NK-92 (cell line): Measurements from ENCODE around the gene PAPPA2.
"Not testable (repeated sequence)": the region's sequence is repeated elsewhere in the genome, so short reads cannot be mapped to it uniquely, and the experiment has no call there.

Source experiments
- DNase-seq: peaks from one replicate; lab custom pipeline; 2025; ENCODE audit not compliant: unreplicated experiment; lab: John Stamatoyannopoulos, UW

PAPPA2 gene, protein sequence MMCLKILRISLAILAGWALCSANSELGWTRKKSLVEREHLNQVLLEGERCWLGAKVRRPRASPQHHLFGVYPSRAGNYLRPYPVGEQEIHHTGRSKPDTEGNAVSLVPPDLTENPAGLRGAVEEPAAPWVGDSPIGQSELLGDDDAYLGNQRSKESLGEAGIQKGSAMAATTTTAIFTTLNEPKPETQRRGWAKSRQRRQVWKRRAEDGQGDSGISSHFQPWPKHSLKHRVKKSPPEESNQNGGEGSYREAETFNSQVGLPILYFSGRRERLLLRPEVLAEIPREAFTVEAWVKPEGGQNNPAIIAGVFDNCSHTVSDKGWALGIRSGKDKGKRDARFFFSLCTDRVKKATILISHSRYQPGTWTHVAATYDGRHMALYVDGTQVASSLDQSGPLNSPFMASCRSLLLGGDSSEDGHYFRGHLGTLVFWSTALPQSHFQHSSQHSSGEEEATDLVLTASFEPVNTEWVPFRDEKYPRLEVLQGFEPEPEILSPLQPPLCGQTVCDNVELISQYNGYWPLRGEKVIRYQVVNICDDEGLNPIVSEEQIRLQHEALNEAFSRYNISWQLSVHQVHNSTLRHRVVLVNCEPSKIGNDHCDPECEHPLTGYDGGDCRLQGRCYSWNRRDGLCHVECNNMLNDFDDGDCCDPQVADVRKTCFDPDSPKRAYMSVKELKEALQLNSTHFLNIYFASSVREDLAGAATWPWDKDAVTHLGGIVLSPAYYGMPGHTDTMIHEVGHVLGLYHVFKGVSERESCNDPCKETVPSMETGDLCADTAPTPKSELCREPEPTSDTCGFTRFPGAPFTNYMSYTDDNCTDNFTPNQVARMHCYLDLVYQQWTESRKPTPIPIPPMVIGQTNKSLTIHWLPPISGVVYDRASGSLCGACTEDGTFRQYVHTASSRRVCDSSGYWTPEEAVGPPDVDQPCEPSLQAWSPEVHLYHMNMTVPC (N-terminal part only)

DNA sequence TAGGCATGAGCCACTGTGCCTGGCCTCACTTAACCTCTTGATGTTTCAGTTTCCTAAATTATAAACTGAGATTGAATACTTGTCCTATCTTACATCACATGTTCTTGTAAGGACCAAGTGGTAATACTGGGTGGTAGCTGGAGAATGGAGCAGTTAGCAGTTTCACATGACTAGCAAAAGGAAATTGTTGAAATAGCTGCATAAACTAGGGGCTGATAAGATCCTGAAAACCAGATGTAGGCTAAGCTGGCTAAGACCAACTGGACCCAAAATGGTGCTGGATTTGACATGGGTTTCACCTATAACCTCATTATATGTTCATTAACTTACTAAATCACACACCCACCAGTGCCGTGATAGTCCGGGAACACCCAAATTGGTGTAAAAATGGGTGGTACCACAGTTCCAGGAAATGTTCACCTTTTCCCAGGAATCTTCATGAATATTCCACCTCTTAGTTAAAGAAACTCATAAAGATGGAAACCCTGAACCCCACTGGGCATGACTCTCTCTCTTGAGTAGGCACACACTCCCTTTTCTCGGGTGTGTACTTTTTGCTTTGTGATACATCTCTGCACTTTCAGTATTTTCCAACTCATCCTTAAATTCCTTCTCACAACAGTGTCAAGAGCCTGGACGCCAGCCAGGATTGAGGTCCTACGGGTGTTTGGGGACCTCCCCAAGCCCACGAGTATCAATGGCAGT lies at the start of gene PAPPA2:
TSS of gene PAPPA2 (plus strand) at position 502 of the 705 bp plus-strand sequence. CDS start 93,148 bp downstream, outside the sequence.
- DNase-seq, result no peak

DNA sequence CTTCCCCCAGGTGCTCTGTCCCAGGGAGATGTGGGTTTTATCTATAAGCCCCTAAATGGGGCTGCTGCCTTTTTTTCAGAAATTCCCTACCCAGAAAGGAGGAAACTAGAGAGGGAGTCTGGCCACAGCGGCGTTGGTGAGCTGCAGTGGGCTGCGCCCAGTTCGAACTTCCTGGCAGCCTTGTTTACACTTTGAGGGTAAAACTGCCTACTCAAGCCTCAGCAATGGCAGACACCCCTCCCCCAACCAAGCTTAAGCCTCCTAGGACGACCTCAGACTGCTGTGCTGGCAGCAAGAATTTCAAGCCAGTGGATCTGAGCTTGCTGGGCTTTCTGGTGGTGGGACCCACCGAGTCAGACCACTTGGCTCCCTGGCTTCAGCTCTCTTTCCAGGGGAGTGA lies 46.2 kb upstream of the PAPPA2 start:
- no peak for DNase-seq

DNA sequence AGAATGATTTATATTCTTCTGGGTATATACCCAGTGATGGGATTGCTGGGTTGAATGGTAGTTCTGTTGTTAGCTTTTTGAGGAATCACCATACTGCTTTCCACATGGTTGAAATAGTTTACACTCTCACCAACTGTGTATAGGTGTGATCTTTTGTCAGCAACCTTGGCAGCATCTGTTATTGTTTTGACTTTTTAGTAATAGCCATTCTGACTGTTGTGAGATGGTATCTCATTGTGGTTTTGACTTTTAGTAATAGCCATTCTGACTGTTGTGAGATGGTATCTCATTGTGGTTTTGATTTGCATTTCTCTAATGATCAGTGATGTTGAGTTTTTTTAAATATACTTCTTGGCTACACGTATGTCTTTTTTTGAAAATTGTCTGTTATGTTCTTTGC lies 43.4 kb upstream of the PAPPA2 start:
- DNase-seq, result not testable (repeated sequence)

DNA sequence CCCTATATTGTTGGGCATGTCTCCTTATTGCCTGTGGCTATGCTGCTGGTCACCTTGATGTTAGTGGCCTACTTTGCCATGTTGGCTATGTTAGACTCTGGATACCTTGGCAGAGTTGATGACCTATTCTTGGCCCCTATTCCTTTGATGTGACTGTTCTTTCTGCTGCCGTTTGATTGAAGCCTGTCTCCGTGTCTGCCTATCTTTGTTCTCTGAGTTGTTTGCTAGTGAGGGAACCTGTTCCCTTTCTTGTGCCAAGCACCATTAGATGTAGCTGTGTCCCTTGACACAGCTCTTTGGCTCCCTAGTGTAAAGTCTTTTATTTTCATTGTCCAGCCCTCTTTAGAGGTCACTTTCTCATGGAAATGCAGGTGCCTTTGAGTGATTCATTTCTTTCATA lies 28.7 kb upstream of the PAPPA2 start:
- no peak for DNase-seq

DNA sequence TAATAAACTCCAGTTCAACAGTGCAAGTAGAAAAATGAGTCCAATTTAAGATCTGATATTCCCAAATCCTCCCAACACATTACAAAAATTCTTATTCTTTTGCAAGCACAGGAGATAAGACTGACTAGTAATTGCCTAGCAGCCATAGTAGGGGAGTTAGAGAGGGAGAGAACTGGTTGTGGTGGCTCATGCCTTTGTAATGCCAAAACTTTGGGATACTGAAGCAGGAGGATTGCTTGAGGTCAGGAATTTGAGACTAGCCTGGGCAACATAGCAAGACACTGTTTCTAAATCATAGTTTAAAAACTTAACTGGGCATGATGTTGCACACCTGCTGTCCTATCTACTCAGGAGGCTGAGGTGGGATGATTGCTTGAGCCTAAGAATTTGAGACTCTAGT lies 26.7 kb upstream of the PAPPA2 start:
- no peak for DNase-seq

DNA sequence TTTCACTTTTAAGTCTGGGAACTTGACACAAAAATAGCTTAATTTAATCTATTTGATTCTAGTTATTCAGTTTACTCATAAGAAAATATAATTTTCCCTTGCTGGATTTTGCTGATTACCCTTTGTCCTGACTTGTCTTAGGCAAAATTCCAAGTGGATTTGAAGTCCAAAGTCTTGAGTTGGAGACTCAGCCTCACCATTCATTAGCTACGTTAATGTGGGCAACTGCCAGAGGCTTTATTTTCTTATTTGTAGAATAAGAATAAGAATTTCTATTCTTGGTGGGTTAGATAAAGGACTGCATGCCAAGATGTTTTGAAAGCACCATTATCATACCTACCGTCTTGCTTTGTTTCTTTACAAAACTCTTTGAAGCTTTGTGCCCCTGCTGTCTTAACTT lies 22.8 kb upstream of the PAPPA2 start:
- no peak for DNase-seq

DNA sequence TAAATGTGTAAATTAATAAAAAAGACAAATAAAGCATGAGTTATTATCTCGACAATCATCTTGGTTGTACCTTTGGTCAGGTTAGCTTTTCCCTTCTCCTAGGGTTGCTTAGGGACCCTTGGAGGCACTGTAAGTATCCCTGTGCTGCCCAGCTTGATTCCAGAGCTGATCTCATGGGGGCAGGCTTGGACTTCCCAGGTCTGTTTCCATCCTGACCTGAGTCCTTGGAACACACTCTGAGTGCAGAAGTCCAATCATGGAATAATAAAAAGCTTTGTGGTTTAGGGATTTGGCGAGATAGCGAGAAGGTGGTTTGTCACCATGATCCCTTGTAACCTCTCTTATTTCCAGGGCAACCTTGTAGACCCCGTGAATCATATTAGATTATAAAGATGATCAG lies 18.7 kb upstream of the PAPPA2 start:
- no peak for DNase-seq

DNA sequence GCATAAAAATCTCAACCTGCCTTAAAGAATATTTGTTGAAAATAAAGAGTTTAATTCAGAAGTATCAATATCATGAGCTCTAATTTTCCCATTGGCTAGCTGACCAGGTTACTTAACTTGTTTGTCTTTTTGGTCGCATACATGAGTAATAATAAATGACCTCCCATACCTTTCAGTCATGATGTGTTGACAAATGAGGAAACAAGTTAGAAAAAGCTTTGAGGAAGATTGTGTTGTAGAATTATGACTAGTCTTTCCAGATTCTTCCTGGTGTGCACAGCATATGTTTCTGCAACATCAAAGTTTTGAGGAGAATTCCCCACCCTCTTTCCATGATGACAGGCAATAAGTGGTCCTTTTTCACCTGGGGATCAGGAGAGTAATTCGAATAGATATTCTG lies 17.6 kb upstream of the PAPPA2 start:
- DNase-seq, result no peak

DNA sequence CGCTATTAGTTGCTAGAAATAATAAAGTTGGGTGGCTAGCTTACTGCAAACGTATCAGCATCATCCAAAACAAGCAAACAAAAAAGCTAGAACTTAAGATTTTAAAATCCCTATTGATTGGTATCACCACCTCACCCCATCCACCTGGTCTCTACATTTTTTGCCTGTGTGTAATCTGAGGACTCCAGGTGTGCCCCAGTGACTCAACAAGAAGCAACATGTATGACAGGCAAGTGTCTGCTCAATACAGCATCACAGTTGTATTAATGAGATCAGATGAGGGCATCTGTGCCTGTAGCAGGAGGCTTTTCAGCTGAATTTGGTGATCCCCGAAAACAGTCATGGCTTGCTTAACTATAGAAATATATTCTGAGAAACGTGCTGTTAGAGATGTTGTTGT lies 14.6 kb upstream of the PAPPA2 start:
- DNase-seq, result no peak

DNA sequence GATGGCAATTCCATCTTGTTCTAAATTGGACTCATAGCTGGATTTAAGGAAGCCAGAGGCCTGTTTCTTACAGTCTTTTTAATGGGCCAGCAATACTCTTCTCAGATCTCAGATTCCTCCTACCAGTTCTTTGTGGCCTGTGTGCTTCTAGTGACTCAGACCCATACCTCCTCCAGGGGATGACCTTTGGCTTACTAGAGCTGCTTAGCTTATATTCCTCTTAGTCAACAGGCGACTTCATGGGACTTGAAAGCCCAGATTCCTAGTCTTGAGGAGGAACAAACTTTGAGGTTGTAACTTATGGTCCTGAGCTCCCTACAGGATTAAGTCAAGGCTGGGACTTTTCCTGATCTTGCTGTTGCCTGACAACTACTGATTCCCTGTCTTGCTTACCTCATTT lies 12.4 kb upstream of the PAPPA2 start:
- no peak for DNase-seq

DNA sequence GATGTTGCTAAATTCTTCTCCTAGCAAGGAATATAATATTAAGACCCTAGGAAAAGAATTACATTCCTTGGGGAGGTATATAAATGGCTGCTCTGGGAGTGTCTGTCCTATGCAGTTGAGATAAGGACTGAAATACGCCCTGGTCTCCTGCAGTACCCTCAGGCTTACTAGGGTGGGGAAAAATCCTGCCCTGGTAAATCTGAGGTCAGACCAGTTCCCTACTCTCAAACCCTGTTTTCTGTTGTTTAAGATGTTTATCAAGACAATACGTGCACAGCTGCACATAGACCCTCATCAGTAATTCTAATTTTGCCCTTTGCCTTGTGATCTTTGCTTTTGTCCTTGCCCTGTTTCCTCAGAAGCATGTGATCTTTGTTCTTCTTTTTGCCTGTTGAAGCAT lies 11.2 kb upstream of the PAPPA2 start:
- DNase-seq, result not testable (repeated sequence)

DNA sequence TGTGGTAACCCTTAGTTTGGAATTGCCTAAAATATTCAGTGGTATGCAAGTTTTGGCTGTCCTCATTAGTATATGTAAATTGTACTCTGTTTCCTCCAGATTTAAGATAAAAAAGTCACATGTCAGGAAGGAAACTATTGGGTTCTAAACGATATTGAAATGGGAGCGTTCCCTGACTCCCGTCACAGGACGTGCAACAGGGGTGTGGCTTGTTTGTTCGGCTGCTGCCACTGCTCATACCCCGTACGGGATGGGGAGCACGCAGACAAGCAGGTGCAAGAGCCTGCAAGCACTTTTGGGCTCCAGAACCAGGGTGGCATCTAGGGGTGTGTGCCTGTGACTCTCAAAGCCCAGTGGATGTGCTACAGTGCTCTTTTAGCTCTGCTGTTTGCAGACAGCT lies 6.2 kb upstream of the PAPPA2 start:
- DNase-seq, result no peak

DNA sequence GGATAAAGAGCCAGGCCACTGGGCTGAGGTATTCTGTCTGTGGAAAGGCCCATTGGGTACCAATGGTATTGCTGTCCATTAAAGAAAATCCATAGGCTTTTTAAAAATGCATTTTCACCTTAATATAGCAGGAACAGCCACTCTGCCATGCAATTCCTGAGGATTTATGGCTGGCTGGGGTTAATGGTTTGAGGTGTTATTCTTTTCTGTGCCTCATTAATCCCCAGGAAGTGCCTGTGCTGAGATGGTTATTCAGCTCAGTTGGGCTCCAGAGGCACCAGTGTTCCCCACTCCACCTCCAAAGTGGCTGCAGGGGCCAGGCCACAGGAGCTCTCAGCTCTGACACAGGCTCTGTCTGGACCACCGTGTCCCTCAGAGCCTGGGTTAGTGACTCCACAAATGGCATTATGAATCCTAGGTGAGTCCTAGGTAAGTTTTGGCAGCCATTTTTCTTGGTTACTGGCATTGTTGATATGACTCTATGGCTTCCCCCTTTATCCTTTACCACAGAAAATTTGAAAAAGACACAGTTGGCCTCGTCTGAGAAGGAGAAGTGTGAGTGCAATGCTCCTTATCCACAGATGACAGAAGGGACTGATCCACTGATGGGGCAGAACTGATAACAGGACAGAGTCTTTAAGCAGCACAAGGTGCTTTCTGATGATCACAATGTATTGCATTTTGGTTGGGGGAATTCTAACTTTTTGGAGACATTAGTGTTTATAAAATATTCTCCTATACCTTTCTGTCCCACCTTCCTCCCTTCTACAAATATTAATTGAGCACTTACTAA lies 2.2 kb upstream of the PAPPA2 start:
- no peak for DNase-seq

DNA sequence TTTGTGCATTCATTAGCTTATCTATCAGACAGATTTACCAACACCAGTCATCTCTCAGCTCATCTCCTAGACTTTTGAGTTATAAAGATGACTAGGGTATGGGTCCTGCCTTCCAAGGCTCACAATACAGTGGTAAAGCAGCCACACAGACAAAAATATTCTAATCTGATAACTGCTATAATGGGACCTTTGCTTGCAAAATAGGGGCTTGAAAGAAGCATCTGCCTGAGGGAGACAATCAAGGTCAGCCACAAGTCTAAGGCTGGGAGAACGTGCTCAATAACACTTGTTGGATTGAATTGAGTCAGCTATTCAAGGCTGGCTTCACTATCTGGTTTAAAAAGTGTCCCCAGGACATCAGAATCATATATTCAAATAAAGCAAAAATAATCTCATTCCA lies 1.4 kb upstream of the PAPPA2 start:
- no peak for DNase-seq

DNA sequence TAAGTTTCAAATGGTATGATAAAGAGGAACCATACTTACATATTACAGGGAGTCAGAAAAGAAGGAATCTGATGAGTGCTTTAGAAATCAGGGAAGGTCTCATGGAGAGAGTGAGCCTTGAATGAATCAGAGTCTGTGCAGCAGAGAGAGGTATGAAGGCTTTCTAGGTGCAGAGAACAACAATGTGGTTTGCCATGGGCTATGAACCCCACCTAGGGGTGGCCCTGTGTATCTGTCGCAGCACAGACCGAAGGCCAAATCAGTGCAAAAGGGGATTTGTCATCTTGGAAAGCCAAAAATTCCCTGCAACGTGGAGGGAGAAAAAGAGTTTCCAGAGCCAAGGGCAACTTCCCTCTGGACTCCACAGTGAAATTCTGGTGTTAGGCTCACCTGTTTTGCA lies 3.5 kb downstream of the PAPPA2 start:
- no peak for DNase-seq

DNA sequence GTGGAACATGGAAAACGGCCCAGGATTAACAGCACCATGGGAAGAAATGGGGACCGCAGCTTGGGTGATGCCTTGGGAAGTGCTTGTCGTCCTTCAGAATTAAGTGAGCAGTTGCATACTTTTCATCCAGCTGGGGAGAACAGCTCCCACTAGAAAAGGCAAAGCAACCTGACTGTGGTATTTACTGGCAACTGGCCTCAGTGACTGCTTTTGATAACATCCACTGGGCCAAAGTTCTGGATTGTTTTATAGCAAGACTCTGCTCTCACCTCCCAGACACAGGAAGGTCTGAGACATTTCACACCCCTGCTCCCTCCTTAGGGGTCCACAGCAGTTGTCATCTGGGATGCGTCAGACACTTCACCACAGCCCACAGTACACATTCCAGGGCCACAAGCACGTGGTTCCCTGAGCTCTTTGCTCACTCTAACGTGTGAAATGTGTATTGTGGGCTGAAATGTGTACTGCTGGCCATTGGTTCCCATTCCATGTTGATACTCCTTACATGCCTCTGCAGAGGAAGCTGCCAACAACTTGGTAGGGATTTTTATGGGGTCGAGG lies 6.6 kb downstream of the PAPPA2 start:
- DNase-seq, result no peak

DNA sequence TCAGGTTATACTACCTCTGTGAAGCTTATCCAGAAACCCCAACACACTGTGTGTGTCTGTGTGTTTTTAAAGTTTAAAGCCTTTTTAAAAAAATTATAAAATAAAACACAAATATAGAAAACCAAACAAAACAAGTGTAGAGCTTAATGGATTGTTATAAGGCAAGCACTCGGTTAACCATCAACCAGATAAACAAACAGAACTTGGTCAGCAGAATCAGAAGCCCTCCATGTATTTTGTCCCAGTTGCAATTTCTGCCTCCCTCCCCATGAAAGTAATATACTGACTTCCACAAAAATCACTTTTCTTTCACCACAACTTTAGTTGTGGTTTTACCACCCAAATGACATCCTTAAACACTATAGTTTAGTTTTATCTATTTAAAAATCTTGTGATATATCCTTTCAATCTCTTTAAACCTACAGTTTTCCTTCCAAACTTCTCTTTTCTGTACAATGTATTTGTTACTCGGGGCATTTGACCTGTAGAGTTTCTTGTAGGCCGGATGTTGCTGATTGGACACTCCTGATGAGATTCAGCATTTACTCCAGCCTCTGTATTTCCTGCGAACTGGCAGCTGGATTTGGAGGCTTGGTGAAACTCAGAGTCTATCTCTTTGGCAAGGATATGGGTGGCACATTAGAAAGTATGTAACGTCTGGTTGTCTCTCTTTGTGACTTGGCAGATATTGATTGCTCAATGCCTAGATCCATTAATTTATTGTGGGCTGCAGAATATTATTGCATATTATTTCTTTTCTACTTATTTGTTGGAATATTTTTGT lies 8.6 kb downstream of the PAPPA2 start:
- no peak for DNase-seq

DNA sequence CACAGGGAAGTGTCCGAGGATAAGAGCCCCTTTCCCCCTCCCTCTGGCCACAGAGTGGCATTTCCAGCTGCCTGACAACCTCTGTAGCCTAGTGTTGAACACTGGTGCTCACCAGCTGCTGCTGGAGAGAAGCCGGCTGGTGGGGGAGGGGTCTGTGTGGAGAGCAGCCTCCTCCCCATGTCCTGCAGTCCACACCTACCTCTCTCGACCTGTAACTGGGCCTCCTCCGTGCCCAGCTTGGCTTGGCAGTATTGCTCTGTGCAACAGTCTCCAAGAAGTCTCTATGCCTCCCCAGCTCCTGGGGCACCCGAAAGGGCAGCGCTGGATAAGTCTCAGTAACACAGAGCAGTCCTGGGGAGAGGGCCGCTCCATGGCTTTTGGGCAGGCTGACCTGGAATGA lies 17.0 kb downstream of the PAPPA2 start:
- DNase-seq, result no peak

DNA sequence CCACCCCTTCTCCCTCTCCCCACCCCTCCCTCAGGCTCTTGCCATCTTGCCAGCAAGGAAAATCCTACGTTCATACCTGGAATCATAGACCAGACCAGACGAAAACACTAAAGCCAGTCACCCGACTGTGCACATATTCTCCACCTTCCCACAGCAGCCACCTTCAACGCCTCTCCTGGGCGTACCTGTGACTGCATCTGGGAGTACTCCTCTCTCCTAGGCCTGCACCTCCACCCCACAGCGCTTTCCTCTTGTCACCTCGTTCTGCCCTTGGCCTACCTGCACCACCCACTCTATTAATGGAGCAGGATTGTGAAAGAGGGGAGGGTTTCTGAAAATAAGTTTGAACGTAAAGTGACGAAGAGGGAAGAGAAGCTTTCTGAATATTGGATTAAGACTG lies 17.8 kb downstream of the PAPPA2 start:
- DNase-seq, result no peak

DNA sequence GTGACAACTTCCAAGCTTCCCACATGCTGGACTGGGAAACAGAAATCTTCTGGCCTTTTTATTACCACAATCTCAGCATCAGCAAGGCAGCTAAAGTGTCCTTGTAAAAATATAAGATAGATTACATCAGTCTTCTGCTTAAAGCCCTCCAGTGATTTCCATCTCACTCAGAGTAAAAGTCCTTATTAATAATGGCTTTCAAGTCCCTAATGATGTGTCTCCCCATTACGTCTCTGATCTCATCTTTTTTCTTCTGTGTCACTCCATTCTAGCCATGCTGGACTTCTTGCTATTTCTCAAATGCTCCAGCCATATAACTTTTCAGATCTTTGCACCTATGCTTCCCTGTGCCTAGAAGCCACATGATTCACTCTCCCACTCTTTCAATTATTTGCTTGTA lies 22.1 kb downstream of the PAPPA2 start:
- DNase-seq, result no peak
